Activated CD4-positive, alpha-beta T cell treated with anti-CD3 and anti-CD28 coated beads for 48 hours (primary cell): ENCODE results near the gene LNX1.

Experiments used
- DNase-seq: peaks from one replicate; pipeline ENCODE4 v3.0.0-alpha.2; 2020

The LNX1 gene

GRCh38 chr4:53591372-53591892, at the start of gene LNX1:
LNX1 (minus strand) TSS chr4:53591486; CDS start chr4:53574002, 17,484 bp downstream.
- DNase-seq, result no peak

- DNase-seq, result no peak
These were observed 49.5 kb upstream of the LNX1 start for GRCh38 chr4:53640576-53641453.

GRCh38 chr4:53638919-53639318, 47.6 kb upstream of the LNX1 start:
- DNase-seq, result no peak

- DNase-seq, result no peak
These were observed 46.1 kb upstream of the LNX1 start for GRCh38 chr4:53637348-53637747.

GRCh38 chr4:53635697-53636483, 44.6 kb upstream of the LNX1 start:
- DNase-seq, result no peak

- DNase-seq, result no peak
These were observed 42.3 kb upstream of the LNX1 start for GRCh38 chr4:53633608-53634007.

- DNase-seq, result no peak
These were observed 38.0 kb upstream of the LNX1 start for GRCh38 chr4:53629296-53629695.

GRCh38 chr4:53626491-53626890, 35.2 kb upstream of the LNX1 start:
- no peak for DNase-seq

- DNase-seq, result no peak
These were observed 34.6 kb upstream of the LNX1 start for GRCh38 chr4:53625888-53626287.

GRCh38 chr4:53622739-53623151, 31.5 kb upstream of the LNX1 start:
- no peak for DNase-seq

- DNase-seq, result no peak
These were observed 29.7 kb upstream of the LNX1 start for GRCh38 chr4:53620956-53621355.

GRCh38 chr4:53619431-53619830, 28.1 kb upstream of the LNX1 start:
- no peak for DNase-seq

- DNase-seq, result no peak
These were observed 27.0 kb upstream of the LNX1 start for GRCh38 chr4:53618321-53618720.

GRCh38 chr4:53617101-53617680, 25.9 kb upstream of the LNX1 start:
- no peak for DNase-seq

GRCh38 chr4:53616219-53616618, 24.9 kb upstream of the LNX1 start:
- no peak for DNase-seq

GRCh38 chr4:53614591-53614990, 23.3 kb upstream of the LNX1 start:
- DNase-seq, result no peak

GRCh38 chr4:53613428-53613827, 22.1 kb upstream of the LNX1 start:
- no peak for DNase-seq

GRCh38 chr4:53608649-53609048, 17.4 kb upstream of the LNX1 start:
- DNase-seq, result no peak

- DNase-seq, result no peak
These were observed 17.0 kb upstream of the LNX1 start for GRCh38 chr4:53608242-53608641.

GRCh38 chr4:53605783-53606182, 14.5 kb upstream of the LNX1 start:
- DNase-seq, result no peak

- DNase-seq, result no peak
These were observed 11.1 kb upstream of the LNX1 start for GRCh38 chr4:53602390-53602789.

GRCh38 chr4:53601251-53601764, 10.0 kb upstream of the LNX1 start:
- DNase-seq, result peak; percentile 11

GRCh38 chr4:53599632-53600031, 8.3 kb upstream of the LNX1 start:
- DNase-seq, result no peak
